NCI-H446 treated with DMSO at 0.1 percent for 48 hours (cell line): ENCODE results near the gene MAD1L1.
A peak's percentile ranks its signal among the peaks of the same experiment; 100 is the strongest.
"Not testable (repeated sequence)": the region's sequence is repeated elsewhere in the genome, so short reads cannot be mapped to it uniquely, and the experiment has no call there.

Experiments
- DNase-seq: peaks from one replicate; lab custom pipeline; 2025; lab: John Stamatoyannopoulos, UW

Gene MAD1L1

DNA sequence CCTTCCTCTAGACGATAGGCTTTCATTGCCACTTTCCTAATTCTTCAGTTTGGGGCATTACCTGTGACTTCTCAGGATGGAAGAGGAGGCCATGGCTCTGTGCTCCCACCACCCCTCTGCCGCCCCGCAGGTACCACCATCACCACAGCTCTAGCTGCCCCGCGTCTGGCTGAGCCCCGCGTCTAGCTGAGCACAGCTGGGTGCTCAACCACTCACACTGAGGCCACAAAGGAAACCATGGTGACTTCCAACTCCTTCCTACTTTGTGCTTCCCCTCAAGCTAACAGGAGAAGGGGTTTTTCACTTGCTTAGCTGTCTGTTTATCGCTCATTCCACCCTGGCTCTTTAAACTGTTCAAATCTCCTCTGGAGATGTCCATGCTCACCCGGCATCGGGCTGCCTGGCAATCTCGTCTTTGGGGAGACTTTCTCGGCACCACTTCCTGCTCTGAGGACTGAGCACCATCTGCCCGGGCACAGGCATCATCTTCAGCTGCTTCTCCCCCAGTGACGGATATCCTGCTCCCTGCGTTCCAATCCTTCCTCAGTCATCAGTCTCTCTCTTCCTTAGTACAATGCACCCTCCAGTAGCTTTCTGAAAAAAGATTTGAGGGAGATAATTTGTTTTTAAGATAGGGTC, 59.4 kb downstream of the MAD1L1 start:
- DNase-seq, result no peak

DNA sequence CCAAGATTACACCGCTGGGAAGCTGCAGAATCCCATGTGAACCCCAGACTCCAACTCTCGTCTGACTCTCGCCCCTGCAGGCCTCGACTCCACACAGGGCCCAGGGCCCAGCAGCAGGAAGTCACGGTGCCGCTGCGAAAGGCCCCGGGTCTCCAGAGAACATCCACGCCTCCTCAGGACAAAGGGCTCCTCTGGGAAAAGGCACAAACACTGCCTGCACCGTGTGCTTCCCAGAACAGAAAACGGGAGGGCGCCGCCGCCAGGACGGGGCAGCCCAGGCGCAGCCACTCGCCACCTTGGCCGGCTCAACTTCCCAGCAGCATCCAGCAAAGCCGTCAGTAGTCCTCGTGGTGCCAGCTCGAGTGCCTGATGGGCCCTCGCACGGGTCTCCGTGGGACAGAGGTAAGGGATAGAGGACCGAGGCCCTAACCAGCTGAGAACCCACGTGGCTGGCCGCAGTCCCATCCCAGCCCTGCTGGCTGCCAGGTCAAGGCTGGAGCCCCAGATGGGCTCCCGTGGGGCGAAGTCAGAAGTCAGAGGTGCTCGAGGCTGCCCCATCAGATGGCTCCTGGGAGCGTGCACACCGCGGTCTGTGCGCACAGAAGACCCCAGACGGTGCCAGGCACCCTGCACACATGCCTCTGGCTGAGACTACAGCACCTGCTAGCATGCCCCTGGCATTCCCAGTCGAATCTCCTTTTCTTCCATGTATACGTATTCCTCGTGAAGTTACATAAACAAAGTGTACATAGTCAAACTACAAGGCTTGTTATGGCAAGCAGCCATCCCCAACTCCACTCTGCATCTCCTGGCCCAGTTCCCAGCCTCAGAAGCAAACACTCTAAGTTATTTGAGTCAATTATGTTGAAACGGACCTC, 60.2 kb downstream of the MAD1L1 start:
- DNase-seq, result peak; percentile 66

DNA sequence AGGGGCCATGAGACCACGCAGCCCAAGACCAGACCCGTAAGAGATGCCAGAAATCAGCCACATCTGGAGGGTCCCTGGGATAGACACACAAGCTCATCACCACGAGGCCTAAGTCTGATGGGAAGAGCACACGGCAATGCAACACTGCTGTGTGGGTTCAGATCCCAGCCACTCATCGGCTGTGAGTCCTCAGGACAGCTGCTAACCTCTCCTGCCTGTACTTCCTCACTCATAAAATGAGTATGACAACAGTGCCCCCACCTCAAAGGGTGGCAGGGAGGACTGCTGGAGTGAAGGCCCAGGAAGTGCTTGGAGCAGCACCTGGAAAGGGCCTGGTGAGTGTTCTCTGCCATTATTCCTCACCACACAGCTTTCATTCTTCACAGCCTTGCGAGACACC, 60.9 kb downstream of the MAD1L1 start:
- no peak for DNase-seq

DNA sequence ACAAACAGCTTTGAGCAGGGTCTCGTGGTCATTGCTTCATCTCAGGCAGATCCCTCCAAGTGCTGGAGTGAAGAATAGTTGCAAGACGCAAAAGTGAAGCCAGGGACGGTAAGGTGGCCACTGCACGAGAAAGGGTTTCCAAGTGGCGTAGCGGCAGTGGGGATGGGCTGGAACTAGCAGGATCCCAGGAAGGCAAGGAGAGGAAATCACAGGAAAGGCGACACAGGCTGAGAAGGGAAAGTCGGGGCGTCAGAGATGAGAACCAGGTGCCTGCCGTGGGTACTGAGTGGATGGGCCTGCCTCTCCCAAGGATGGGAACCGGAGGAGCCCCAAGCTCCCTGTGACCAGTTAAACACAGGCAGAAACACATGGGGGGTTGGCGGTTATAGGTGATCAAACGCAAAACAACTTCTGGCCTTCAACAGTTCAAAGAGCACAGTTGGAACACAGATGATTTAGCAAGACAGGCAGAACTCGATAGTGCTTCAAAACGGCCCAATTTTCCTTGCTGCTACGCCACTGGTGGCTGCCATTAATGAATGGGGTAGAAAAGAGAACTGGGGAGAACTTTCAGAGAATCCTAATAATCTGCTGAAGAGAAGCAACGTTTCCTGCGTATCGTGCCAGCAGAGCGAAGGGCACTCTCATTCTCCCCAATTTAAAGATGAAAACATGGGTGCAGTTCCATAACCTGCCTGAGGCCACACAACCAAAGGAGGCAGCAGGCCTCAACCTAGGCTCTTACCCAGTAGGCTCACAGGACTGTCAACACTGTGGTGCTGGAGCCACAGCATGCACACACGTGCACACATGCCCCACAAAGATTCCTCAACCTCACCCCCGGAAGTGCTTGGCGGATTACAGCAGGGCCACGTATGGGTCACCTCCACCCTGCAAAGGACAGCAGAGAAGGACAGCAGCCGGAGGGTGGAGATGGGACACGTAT, 61.9 kb downstream of the MAD1L1 start:
- no peak for DNase-seq

DNA sequence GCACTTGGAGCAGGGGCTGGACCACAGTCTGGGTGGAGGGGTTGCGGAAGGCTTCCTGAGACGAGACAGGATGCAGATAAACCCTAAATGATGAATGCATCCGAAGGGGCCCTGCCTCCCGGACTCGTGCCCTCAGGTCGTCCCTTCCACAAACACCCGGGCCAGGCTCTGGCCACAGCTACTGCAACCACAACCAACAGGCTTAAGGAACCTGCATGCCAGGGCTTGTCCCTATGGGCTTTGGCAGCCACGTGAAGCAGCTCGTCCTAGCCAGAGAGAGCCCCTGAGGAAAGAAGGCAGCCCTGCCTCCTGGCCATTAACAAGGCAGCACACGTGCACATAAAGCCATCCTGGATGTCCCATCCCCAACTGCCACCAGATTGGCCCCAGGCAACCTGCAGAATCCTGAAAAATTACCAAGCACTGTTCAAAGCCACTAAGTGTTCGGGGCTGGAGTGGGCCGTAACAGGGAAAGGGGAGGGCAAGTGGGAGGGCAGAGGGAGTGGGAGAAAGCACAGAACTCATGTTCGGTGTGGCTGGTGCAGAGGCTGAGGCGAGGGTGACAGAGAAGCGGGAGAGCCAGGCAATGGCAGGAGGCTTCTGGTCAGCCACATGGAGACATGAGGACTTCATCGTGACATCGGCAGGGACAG, 62.7 kb downstream of the MAD1L1 start:
- no peak for DNase-seq

DNA sequence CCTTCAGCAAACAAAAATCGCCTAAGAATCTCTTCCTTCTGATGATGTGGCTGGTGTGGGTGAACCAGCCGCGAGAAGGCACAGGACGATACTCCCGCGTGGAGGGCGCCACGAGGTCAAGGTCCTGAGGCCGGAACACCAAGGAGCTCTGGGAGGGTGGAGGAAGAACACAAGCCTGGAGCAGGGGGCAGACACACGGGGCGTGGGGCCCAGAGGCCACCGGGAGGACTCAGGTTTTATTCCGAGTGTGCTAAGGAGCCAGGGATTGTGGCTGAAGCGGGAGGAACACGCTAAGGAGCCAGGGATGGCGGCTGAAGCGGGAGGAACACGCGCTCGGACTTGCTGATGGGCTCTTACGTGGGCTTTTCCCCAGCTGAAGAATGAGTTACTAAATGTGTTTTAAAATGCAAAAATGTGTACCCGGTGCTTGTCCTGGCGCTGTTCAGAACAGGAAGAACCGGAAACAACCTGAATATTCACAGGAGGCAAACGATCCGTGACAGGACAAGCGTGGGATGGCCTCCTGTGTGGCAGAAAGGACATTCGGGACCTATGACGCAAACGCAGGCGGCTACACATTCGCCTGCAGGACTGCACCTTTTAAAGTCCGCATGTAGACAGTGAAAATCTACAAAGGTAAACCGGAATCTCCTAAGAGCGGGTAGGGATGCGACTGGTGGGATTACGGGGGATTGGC, 64.0 kb downstream of the MAD1L1 start:
- DNase-seq, result no peak

DNA sequence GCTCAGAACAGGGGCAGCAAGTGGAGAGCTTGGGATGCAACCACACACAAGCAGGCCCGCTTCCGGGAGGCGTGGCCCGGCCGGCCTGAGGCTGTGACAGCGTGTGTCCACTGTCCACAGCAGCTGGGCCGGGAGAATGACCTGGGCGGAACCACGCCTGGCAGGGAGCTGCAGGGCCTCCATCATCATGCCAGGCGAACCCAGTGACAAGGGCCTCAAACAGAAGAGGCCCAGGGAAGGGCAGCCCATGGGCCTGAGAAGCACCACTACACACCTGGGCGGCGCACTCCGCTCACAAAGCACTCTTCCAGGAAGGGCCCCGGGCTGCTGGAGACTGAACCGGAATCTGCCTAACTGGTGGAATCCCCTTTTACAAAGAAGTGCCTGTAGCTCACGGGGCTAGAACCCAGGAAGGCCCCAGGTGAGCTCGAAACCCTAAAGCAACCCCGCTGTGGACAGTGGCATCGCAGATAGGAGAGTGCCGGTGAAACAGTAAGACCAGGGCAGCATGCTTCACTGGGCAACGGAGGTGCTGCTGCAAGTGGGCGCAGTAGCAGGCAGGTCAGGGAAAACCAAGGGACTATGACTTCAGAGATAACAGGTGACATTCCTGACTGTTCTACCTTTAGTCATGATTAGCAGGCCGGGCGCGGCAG, 66.0 kb downstream of the MAD1L1 start:
- no peak for DNase-seq

DNA sequence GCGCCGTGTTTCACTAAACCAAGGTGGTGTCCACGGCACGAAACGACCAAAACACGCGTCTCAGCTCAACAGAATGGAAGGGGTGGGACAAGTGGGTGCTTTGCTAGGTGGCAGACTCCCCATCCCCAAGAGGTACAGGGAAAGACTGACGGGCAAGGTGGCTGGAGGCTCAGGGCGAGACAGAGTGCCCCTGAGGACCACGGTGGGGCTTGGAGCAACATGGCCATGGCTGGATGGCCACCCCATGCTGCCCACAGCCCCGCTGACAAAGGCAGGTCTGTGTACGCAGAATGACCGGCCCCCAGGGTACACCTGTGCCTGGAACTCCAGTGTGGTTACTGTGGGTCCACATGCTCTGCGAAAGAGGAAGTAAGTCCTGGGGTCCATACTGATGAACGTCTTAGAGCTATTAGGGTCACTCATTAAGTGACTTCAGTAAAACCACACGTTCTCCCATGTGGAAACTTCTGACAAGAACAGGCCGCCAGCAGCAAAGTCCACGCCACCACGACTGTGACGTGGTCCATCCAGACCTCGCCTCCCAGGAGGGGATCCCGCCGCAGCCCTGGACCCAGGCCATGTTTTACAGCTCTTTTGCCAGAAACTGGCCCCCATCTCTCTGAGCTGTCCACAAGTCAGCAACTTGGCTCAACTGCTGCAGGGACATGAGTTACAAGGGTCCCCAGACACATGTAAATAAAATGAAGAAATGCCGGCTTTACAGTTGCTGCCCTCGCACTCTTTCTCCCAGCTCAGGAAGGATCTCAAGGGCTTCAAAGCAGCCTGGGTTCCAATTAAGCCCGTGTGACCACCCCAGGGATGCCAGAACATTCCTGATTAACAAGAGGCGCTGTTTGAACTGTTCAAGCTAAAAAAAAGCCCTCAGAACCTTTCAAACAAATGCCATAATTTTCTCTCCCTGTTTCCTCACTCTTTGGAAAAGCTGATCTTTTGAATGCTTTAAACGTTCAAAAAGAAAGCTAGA, 66.8 kb downstream of the MAD1L1 start:
- DNase-seq, result no peak

DNA sequence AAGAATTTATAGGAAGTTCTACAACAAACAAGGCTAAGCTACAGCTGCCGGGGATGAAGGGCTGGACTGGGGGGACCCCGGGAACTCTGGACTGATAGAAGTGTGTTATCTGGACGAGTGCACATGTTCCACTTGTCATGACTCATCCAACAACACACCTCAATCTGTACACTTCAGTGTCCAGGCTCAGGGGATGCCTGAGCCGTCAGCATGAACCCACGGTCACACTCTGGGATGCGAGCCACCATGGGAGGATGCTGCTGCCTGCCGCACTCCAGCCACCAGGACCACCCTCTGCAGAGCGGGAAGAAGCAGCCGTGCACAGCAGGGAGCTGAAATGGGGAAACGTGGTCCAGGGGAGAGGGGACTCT, 67.5 kb downstream of the MAD1L1 start:
- no peak for DNase-seq

DNA sequence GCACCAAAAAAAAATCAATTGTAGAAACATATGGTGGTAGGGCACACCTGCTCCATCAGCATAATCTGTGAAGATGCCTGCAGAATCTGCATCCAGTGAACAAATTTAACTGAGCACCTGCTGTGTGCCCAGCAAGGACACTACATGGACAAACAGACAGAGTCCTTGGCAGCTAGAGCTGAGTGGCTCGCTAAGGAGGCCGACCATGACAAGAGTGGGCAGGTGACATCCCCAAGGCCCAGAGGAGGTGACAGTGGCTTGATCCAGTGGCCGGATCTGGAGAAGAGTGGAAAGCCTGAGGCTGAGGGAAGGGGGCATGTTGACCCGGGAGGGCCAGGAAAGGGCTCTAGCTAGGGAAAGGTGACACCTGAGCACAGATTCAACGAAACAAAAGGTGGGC, 68.1 kb downstream of the MAD1L1 start:
- no peak for DNase-seq

DNA sequence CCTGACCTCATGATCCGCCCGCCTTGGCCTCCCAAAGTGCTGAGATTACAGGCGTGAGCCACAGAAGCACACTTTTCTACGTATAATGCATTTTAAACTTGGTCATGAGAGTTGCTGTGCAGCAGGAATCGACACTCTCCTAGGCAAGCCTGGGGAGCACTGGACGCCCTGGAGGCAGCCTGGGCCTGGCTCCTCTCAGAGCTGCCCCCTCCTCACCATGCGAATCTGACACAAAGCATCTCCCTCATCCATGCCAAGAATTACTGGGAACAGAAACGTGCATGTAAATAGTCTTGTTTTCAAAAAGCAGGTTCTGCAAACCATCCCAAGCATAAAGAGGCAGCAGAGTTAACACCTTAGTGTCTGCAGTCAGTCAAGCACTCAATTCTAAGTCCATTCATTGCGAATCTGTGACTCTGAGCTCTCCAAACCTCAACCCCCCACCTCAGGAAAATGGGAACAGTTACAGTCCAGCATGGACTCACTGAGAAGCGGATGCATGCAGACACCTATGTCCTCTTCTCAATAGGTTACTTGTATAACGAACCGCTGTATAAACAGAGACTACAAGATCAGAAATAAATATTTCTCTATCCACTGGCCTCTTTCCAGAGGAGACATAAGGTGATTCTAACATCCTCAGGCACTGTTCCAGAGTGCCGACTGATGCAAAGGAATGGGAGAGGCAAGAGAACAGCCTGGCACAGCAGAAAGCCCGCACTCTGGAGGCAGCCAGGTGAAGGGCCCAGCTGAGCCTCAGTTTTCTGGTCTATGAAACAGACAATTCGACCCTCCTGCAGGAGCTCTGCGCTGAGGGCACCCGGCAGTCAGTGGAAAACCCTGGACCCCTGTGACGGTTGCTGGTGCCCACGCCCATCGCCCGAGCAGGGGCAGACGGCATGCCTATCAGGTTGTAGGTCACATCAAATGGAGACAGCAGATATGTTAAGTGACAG, 68.9 kb downstream of the MAD1L1 start:
- no peak for DNase-seq

DNA sequence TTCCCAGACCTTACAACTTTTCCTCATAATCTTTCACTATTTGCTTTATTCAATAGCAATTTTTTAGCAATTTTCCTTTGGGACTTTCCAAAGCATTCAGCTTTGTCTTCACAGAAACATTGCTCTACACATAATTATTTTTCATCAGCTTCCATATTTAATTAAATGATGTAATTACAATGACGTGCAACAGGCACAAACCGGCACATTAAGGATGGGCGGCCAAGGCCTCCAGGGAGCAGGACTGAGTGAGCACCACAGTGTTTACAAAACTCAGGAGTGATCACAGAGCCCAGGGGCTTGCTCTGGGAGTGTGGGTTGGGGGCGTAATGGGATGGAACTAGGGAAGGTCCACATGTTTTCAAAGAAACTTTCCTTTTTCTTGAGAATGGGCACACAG, 69.8 kb downstream of the MAD1L1 start:
- no peak for DNase-seq

DNA sequence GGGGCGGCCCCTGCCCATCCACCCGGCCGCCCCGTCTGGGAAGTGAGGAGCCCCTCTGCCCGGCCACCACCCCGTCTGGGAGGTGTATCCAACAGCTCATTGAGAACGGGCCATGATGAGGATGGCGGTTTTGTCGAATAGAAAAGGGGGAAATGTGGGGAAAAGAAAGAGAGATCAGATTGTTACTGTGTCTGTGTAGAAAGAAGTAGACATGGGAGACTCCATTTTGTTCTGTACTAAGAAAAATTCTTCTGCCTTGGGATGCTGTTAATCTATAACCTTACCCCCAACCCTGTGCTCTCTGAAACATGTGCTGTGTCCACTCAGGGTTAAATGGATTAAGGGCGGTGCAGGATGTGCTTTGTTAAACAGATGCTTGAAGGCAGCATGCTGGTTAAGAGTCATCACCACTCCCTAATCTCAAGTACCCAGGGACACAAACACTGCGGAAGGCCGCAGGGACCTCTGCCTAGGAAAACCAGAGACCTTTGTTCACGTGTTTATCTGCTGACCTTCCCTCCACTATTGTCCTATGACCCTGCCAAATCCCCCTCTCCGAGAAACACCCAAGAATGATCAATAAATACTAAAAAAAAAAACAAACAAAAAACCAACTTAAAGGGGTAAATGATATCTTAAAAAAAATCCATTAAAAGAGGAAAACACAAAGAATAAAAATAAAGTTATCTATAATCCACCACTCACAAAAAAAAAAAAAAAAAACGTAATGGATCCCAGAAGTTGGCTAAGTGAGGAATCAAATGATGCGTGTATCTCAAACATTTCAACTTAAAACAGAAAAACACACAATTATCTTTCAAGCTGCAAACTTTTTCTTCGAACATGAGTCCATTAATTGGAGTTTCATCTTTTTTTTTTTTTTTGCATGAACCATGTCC, 70.5 kb downstream of the MAD1L1 start:
- DNase-seq, result not testable (repeated sequence)

DNA sequence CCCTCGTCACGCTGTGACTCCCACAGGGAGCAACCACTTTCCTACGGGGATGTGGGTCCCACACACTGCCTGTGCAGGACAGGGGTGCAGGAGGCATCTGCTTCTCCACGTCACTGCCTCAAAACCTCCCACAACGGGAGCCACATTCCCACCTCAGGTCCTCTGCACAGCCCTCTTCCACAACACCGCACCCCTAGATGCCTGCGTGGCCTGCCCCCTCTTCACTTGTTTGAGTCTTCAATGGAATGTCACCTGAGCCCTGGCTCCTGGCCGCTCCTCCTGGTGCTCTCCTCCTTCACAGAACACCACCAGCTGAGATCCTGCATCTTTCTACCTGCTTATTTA, 73.6 kb downstream of the MAD1L1 start:
- DNase-seq, result no peak

DNA sequence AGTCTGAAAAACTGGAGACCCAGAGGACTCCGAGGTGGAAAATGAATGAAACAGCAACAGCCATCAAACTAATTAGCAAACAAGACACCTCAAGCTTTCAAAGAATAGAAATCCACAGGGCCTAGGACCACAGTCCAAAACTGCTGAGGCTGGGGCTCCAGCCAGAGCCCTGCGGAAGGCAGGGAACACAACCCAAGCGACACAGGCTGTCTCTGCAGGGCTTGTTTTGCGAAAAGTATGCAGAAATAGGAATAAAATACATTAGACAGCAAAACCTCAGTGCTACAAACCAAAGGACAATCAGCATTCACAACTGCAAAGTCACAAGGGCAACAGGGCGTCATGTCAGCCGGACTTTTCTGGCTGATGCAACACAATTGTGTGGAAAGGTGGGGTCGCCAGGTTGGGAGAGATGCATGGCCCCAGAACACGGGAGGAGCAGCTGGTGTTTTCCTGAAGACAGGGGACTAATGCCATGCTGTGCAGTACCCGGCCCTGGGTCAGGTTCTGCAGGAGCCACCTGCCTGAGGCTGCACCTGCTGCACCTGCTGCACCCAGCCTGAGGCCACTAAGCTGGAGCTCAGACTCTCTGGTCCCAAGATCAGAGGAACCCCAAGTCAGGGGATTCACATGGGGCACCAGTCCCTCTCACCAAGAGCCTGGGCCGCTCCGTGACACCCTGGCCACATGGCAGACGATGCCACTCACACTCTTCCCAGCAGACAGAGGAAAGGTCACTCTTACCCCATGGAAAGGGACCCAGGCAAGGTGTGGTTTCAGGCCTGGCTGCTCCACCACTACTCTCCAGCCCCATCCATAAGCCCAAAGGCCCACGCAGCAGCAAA, 74.2 kb downstream of the MAD1L1 start:
- DNase-seq, result no peak

DNA sequence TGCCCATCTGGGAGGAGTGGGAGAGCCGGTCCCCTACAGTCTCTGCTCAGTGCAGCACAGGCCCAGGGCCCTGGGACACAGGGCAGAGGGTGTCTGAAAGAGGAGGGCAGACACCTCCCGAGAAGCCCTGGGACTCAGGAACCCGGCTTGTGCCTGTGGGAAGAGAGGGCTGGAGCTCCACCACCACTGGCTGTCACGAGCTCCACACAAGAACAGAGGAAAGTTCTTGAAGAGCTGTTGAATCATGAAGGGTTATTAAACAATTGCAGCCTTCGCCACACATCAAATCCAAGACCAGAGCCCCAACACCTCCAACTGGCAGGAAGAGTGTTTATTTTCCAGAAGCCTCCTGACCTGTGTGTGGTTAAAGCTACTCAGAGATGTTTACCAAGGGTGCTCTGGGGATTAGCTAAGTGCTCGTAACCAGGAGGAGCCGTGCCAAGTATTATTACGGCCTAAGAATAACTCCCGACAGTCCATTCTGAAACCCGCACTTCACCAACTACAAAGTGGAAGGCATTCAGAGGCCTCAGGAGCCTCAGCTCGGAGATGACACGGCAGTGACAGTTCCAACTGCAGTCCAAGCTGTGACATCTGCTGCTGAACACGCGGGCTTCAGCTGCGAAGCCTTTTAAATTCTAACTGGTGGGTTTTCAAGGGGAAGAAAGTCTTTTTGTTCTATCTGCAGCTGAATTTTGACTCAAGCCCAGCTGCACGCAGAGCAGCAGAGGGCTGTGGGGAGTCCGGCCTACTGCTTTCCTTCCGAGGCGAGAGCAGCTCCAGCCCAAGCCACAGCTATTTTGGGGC, 75.1 kb downstream of the MAD1L1 start:
- no peak for DNase-seq
